Measurements from ENCODE around the gene DCLK2. TPM values are rescaled to one million over a fixed set of nuclear protein-coding genes. Genes with fewer than 3 reads are reported as not detected.

Gene DCLK2
- total RNA-seq, 3 donors from 2014 or later (not counting 1 experiment from before 2014, with no cell fraction given): 0.31 TPM; not detected in 2

DNA sequence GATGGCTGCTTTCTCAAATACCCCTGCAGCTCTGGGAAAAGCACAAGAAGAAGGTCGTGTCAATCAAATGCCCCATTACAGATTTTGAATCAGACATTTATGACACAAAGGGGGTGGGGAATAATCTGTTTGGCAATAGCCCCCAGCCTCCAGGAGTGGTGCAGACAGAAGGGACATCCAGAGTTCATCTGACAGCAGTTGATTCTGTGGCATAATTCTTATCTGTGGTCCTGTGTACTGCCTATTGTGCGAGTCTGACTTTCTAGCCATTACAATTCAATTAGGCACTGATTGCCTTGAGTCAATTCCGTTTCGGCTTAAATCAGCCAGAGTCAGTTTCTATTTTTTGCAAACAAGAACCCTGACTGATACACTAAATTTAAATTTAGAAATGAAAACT lies 28.6 kb upstream of the DCLK2 start:
- no peak overlapping the region for H3K27ac Mint-ChIP-seq
- Histone ChIP-seq H3K36me3 (ENCODE audit: control insufficient read depth, insufficient read depth, low read length) (no peaks in the 10 kb centered on the region), H3K4me1 (ENCODE audit: control insufficient read depth, insufficient read depth, low read length) (no peaks in the 10 kb centered on the region), H3K9me3 (ENCODE audit: control insufficient read depth, insufficient read depth, low read length) (no peaks in the 10 kb centered on the region), H3K27ac (ENCODE audit: low read length) (no peak overlapping the region), H3K4me3 (ENCODE audit: low read length) (no peak overlapping the region), H3K27me3 (ENCODE audit: control insufficient read depth, insufficient read depth, low read length) (no peaks in the 10 kb centered on the region)
- DNase-seq: no peak
- ATAC-seq: no peak
- H3K4me3 Mint-ChIP-seq: no peak overlapping the region
- H3K27me3 Mint-ChIP-seq (ENCODE audit: low read depth in 2 of 2): no peaks in the 10 kb centered on the region
- WGBS (ENCODE audit: insufficient coverage): 86% methylated on average over 3 of the region's 4 CpGs
- H3K4me1 Mint-ChIP-seq: no peaks in the 10 kb centered on the region
- TF ChIP-seq, protein P1, sequence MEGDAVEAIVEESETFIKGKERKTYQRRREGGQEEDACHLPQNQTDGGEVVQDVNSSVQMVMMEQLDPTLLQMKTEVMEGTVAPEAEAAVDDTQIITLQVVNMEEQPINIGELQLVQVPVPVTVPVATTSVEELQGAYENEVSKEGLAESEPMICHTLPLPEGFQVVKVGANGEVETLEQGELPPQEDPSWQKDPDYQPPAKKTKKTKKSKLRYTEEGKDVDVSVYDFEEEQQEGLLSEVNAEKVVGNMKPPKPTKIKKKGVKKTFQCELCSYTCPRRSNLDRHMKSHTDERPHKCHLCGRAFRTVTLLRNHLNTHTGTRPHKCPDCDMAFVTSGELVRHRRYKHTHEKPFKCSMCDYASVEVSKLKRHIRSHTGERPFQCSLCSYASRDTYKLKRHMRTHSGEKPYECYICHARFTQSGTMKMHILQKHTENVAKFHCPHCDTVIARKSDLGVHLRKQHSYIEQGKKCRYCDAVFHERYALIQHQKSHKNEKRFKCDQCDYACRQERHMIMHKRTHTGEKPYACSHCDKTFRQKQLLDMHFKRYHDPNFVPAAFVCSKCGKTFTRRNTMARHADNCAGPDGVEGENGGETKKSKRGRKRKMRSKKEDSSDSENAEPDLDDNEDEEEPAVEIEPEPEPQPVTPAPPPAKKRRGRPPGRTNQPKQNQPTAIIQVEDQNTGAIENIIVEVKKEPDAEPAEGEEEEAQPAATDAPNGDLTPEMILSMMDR (IDR thresholded peaks at IDR 0.05): no peak
- intact Hi-C loops (cut with micrococcal nuclease): no loop called here
- no peaks in the 10 kb centered on the region for H3K36me3 Mint-ChIP-seq
- H3K9me3 Mint-ChIP-seq: peaks cover 2% of the 10 kb centered on the region in 2 donors

- Histone ChIP-seq H3K36me3 (ENCODE audit: control insufficient read depth, insufficient read depth, low read length) (no peaks in the 10 kb centered on the region), H3K4me3 (ENCODE audit: low read length) (no peak overlapping the region), H3K9me3 (ENCODE audit: control insufficient read depth, insufficient read depth, low read length) (no peaks in the 10 kb centered on the region), H3K27ac (ENCODE audit: low read length) (no peak overlapping the region), H3K4me1 (ENCODE audit: control insufficient read depth, insufficient read depth, low read length) (no peaks in the 10 kb centered on the region), H3K27me3 (ENCODE audit: control insufficient read depth, insufficient read depth, low read length) (no peaks in the 10 kb centered on the region)
- H3K4me3 Mint-ChIP-seq: no peak overlapping the region
- H3K36me3 Mint-ChIP-seq: no peaks in the 10 kb centered on the region
- no peak for ATAC-seq
- TF ChIP-seq, protein P1 (IDR thresholded peaks at IDR 0.05): no peak
- peaks cover 2% of the 10 kb centered on the region in 2 donors for H3K9me3 Mint-ChIP-seq
- DNase-seq: no peak
- H3K27ac Mint-ChIP-seq: no peak overlapping the region
- no peaks in the 10 kb centered on the region for H3K4me1 Mint-ChIP-seq
- intact Hi-C loops (cut with micrococcal nuclease): no loop called here
- H3K27me3 Mint-ChIP-seq (ENCODE audit: low read depth in 2 of 2): no peaks in the 10 kb centered on the region
- 89% methylated on average over 4 of the region's 4 CpGs for WGBS (ENCODE audit: insufficient coverage)
Observed at GRCh38 chr4:150050566-150050965, 27.7 kb upstream of the DCLK2 start.

DNA sequence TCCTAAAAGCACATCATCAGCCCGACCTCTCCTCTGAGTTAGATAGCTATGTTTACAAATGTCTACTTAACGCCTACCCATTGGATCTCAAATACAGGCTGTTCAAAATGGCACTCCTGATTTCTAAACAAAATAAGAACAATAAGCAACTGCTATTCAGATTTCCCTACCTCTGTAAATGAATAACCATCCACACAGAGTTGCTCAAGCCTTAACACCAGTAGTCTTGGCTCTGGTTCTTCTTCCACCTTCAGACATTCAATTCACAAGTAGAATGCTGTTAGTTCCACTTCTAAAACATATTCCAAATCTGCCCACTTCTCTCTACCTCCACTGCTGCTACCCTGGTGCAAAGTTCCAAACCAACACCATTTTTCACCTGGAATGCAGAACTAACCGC lies 27.1 kb upstream of the DCLK2 start:
- Mint-ChIP-seq H3K27me3 (ENCODE audit: low read depth in 2 of 2) (no peaks in the 10 kb centered on the region), H3K36me3 (no peaks in the 10 kb centered on the region), H3K27ac (no peak overlapping the region), H3K4me3 (no peak overlapping the region), H3K4me1 (no peaks in the 10 kb centered on the region), H3K9me3 (peaks cover 2% of the 10 kb centered on the region in 2 donors)
- DNase-seq (no peak), ATAC-seq (no peak)
- 74% methylated on average over 2 of the region's 3 CpGs for WGBS (ENCODE audit: insufficient coverage)
- TF ChIP-seq, protein P1 (IDR thresholded peaks at IDR 0.05): no peak
- Histone ChIP-seq H3K9me3 (ENCODE audit: control insufficient read depth, insufficient read depth, low read length) (no peaks in the 10 kb centered on the region), H3K36me3 (ENCODE audit: control insufficient read depth, insufficient read depth, low read length) (no peaks in the 10 kb centered on the region), H3K27me3 (ENCODE audit: control insufficient read depth, insufficient read depth, low read length) (no peaks in the 10 kb centered on the region), H3K27ac (ENCODE audit: low read length) (no peak overlapping the region), H3K4me1 (ENCODE audit: control insufficient read depth, insufficient read depth, low read length) (no peaks in the 10 kb centered on the region), H3K4me3 (ENCODE audit: low read length) (no peak overlapping the region)
- intact Hi-C loops (cut with micrococcal nuclease): no loop called here

DNA sequence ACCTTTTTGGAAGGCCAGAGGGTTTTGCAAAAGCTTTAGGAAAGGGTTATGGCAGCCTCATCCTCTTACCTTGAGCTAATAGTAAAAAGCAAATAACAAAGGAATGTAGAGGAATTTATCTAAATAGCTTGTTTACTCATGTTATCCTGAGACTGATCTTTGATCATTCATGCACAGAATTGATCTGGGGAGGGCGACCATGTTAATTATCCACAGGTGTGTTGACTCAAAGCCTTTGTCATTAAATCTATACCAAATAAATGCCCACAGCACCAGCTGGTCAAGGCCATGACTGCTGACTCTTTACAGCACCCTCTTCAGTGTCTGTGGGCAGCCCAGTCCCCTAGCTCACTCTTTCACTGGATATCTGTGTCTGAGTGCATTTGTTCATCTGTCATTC lies 22.8 kb upstream of the DCLK2 start:
- Histone ChIP-seq H3K27ac (ENCODE audit: low read length) (no peak overlapping the region), H3K9me3 (ENCODE audit: control insufficient read depth, insufficient read depth, low read length) (no peaks in the 10 kb centered on the region), H3K36me3 (ENCODE audit: control insufficient read depth, insufficient read depth, low read length) (no peaks in the 10 kb centered on the region), H3K4me1 (ENCODE audit: control insufficient read depth, insufficient read depth, low read length) (no peaks in the 10 kb centered on the region), H3K4me3 (ENCODE audit: low read length) (no peak overlapping the region), H3K27me3 (ENCODE audit: control insufficient read depth, insufficient read depth, low read length) (no peaks in the 10 kb centered on the region)
- intact Hi-C loops (cut with micrococcal nuclease): no loop called here
- TF ChIP-seq, protein P1 (IDR thresholded peaks at IDR 0.05): no peak
- H3K27ac Mint-ChIP-seq: no peak overlapping the region
- no peak for ATAC-seq
- WGBS (ENCODE audit: insufficient coverage): 92% methylated on average over 1 of the region's 1 CpG
- DNase-seq: no peak
- H3K4me3 Mint-ChIP-seq: no peak overlapping the region
- no peaks in the 10 kb centered on the region for H3K27me3 Mint-ChIP-seq (ENCODE audit: low read depth in 2 of 2)
- H3K4me1 Mint-ChIP-seq: no peaks in the 10 kb centered on the region
- no peaks in the 10 kb centered on the region for H3K36me3 Mint-ChIP-seq
- H3K9me3 Mint-ChIP-seq: peaks cover 2% of the 10 kb centered on the region in 2 donors
